Measurements from ENCODE around the gene ZNF106.

GRCh38 chr15:42508263-42508690 is 17.3 kb upstream of the ZNF106 start:
- TF ChIP-seq YY1 (IDR thresholded peaks at IDR 0.05; ENCODE audit: insufficient read depth, insufficient read length) = no peak
- no peak for TF ChIP-seq ZNF274 (IDR thresholded peaks at IDR 0.05; ENCODE audit: low read depth, low read length)

Measured in NT2/D1 (cell line).